CD1c-positive myeloid dendritic cell (primary cell): ENCODE measurements around the gene FAM13C.
"Not testable (repeated sequence)": the region's sequence is repeated elsewhere in the genome, so short reads cannot be mapped to it uniquely, and the experiment has no call there.

ENCODE experiments used
- DNase-seq: peaks from one replicate; pipeline ENCODE4 v3.0.0-alpha.2; 2016; ENCODE audit errors: extremely low spot score

FAM13C gene

GRCh38 chr10:59362144-59362958 lies at the start of gene FAM13C:
TSS of gene FAM13C (minus strand) at chr10:59362549. CDS start at chr10:59362460, 89 bp downstream.
- DNase-seq: no peak

GRCh38 chr10:59405235-59405634 lies 42.9 kb upstream of the FAM13C start:
- no peak for DNase-seq

DNA sequence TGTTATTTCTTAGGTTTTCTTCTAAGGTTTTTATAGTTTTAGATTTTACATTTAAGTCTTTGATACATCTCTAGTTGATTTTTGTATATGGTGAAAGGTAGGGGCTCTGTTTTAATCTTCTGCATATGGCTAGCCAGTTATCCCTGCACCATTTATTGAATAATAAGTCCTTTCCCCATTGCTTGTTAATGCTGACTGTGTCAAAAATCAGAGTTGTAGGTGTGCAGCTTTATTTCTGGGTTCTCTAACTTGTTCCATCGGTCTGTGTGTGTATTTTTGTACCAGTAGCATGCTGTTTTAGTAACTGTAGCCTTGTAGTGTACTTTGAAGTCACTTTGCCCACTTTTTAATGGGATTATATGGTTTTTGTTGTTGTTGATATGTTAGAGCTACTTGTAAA lies 37.9 kb upstream of the FAM13C start:
- no peak for DNase-seq

- not testable (repeated sequence) for DNase-seq
These were observed 37.0 kb upstream of the FAM13C start for GRCh38 chr10:59399329-59399728.

DNA sequence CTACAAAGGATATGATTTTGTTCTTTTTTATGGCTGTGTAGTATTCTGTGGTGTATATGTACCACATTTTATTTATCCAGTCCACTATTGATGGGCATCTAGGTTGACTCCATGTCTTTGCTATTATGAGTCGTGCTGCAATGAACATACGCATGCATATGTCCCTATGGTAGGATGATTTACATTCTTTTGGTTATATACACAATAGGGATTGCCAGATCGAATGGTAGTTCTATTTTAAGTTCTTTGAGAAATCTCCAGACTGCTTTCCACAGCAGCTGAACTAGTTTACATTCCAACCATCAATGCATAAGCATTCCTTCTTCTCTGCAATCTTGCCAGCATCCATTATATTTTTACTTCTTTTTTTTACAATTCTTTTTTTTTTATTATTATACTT lies 35.6 kb upstream of the FAM13C start:
- DNase-seq: no peak

- no peak for DNase-seq
These were observed 33.6 kb upstream of the FAM13C start for GRCh38 chr10:59395984-59396383.

DNA sequence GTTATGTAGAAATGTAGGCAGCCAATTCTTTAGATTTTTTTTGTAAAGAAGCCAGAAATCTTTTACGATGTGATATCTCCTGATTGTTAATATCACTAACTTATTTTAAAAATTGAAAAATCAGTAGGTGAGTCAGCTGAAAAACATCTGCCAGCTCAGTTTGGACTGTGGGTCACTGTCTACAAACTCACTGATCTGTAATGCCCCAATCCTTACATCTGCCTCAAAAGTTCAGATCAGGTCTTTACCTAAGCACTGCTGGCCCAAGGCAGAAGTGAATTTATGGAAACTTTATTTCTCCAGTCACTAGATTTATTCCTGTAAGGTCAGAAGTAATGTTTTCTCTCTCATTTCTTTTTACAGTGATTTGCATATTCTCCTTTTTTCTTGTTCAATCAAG lies 31.0 kb upstream of the FAM13C start:
- DNase-seq: no peak

DNA sequence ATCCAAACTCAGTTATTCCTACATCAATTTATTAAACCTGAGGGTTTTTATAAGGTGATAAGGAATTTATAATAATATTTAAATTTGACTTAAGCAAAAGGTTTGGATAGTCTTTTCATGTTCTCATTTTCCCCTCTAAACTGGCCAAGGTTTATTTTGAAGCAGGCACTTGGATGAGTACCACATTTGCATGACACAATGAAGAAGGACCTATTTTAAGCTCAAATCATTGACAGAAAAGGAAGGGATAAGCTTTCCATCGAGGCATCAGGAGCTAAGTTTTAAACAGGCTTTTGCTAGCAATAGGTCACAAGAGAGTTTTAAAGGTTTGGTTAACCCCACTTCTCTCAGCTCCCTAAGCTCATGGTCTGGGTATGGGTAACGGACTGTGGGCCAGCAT lies 28.7 kb upstream of the FAM13C start:
- no peak for DNase-seq

GRCh38 chr10:59388671-59388976 lies 26.3 kb upstream of the FAM13C start:
- no peak for DNase-seq

- no peak for DNase-seq
These were observed 25.8 kb upstream of the FAM13C start for GRCh38 chr10:59387951-59388670.

GRCh38 chr10:59384761-59385160 lies 22.4 kb upstream of the FAM13C start:
- DNase-seq: no peak

- no peak for DNase-seq
These were observed 21.6 kb upstream of the FAM13C start for GRCh38 chr10:59383908-59384307.

DNA sequence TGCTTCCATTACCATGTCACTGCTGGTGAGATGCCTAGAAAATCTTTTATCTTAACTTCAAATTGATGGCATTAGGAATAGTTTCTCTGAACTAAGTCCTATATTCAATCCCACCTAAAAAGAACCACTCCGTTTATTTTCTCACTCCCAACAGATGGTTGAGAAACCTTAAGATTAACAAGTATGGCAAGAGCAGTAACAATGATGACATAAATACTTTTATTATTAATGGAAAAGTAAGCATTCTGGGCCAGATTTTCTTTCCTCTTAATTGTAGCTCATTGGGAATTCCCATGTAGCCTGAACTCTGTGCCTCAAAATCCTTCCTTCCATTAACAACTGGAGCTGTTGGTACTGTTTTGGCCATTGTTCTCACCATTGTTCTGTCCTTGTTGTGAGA lies 21.1 kb upstream of the FAM13C start:
- DNase-seq: no peak

- no peak for DNase-seq
These were observed 20.5 kb upstream of the FAM13C start for GRCh38 chr10:59382831-59383295.

DNA sequence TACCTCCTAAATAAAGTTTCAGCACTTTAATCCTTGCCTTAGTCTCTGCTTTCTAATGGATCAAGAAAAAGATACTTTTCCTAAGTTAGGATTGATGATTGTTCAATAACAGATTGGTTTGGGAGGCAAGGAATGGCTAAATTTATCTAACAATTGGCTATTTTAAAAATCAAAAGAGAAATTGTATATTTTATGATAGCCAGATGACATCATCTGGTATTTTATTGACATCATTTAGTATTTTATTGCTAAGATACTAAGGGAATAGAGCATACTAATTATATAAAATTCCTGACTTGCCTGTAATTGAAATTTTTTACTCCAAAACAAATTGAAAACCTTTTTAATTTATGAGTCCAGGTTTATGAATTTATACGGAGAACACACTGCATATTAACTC lies 19.3 kb upstream of the FAM13C start:
- no peak for DNase-seq

DNA sequence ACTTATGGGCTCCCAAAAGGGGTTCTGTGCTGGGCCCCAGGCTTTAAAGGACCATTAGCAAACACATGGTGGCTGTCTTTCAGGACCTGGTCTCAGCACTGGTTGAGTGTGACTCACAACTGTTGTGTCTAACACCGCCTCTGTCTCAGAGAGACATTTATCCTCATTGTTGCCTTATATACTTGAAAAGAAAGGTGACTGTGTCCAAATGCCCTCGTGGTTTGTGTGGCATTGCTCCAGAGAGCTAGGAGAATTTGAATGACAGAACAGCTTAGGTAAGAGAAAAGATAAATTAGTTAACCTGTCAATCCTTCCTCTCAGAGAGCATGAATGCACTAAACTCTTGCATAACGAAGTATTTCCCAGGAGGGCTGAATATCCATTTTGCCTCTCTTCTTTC lies 14.5 kb upstream of the FAM13C start:
- DNase-seq: no peak

DNA sequence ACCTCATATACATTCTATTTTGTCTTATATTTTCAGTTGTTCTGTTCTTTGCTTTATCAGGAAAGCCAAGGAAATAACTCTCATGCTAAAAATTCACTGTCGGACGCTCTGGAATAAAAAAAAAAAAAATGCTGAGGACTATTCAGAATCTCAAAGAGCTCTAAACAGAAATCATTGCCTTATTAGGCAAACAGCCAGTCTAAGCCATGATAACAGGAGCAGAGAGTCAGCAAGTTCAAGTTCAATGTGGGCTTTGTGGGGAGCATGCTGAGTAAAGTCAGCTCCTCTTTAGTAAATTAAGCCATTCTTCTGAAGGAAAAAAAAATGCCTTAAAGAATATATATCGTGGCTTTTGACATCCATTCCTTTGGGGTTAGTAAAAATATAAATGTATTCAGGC lies 13.6 kb upstream of the FAM13C start:
- no peak for DNase-seq

- no peak for DNase-seq
These were observed 12.6 kb upstream of the FAM13C start for GRCh38 chr10:59374916-59375315.

DNA sequence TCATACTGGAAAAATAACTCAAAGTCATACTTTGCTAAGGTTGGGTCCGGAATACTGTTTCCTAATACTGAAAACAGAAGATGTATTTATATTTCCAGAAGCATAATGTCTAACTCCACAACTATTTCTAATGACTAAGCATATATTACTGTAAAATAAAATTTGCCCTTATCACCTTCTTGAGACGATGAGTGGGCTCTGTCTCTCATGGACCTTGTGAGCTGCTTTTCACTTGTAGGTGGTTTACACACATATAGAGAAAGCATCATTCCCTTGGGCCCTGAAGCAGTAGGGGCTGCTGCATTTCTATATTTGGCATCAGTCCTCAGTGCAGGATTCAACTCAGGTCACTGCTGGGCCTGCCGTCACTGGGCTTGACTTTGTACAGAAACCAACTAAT lies 10.7 kb upstream of the FAM13C start:
- DNase-seq: no peak

DNA sequence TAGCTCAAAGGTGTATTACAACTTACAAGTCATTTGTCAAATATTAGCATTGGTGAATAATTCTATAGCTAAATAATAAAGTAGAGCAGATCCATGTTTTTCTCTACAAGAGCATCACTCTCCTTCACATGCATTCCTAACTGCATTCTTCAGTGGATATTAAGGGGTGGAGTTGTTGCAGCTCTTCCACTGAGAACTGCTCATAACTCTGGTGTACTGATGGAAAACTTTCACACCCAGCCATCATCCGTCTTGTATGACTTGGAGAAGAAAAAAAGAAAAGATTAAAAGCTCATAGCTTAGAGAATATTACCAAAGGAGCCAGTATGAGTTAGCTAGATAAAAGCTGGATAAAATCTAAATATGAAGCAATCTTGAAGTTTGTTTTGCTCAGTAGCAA lies 10.2 kb upstream of the FAM13C start:
- no peak for DNase-seq

DNA sequence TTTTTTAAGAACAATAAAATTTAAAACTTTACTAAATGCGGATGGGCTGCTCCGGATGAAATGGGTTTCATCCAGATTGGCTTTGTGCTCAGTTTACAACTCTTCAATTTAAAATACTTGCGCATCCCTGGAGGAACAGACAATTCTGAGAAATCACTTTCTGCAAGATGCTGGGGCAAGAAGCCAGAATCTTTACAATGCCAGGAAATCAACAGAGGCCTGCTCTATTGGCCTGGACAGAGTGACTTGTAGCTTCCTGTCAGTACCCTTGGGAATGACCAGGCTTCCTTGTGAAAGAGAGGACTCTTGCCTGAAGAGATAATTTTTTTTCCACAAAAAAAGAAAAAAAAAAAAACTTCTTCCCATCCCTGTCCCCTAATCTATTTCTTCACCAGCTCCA lies 3.9 kb upstream of the FAM13C start:
- DNase-seq: no peak

GRCh38 chr10:59363446-59363958 lies 1.2 kb upstream of the FAM13C start:
- no peak for DNase-seq

DNA sequence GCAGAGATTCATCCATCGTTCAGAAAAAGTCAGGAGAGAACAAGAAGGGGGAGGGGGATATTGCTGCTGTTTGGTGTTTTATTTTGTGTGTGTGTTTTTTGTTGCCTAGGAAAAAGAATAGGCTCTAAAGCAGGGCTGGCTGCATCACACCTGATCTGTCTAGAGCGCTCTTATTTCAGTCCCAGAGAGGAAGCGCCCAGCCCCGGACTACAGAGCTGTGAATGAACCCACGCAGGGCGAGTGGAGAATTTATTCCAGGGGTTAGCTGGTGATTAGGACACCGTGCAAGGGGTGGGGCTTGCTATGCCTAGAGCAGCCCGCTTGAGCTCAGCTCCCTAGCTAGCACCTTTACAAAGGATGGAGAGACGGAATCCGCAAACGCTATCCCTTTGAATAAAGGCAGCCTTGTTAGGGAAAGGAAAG lies 621 bp upstream of the FAM13C start:
- DNase-seq: no peak
